ENCODE results near the gene DAAM1.

DNA sequence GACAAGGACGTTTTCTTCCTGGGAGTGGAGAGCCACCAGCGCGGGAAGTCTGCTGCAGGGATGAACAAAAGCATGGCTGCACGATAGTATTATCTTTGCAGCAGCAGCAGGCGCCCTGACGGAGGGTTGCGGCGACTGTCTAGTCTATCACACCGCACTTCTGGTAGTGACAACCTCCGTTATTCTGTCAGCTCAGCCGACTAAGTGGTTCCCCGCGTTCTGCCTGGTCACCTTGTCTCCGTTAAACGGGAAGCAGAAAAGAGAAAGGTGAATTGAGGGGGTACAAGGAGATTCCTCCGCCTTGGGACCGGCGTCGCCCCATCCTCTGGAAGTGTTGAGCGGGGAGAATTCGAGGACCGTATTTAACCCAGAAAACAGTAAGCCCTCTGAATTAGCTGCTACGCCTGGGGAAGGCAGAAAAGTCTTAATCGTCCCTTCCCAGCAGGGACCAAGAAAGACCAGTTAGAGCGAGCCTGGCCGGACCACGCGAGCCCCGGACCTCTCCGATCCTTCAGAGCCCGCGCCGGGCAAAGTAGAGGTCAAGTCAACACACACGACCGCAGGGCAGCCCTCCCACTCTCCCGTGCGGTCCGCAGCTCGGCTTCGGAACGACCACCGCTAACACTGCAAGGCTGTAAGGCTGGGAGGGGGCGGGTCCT, 536 bp upstream of the DAAM1 start:
- no peak for TF ChIP-seq POLR2A (IDR thresholded peaks at IDR 0.05)
- no peak for TF ChIP-seq EP300 (IDR thresholded peaks at IDR 0.05)
- TF ChIP-seq, protein P1, sequence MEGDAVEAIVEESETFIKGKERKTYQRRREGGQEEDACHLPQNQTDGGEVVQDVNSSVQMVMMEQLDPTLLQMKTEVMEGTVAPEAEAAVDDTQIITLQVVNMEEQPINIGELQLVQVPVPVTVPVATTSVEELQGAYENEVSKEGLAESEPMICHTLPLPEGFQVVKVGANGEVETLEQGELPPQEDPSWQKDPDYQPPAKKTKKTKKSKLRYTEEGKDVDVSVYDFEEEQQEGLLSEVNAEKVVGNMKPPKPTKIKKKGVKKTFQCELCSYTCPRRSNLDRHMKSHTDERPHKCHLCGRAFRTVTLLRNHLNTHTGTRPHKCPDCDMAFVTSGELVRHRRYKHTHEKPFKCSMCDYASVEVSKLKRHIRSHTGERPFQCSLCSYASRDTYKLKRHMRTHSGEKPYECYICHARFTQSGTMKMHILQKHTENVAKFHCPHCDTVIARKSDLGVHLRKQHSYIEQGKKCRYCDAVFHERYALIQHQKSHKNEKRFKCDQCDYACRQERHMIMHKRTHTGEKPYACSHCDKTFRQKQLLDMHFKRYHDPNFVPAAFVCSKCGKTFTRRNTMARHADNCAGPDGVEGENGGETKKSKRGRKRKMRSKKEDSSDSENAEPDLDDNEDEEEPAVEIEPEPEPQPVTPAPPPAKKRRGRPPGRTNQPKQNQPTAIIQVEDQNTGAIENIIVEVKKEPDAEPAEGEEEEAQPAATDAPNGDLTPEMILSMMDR (IDR thresholded peaks at IDR 0.05) = no peak

Data from upper lobe of left lung (tissue), 4 donors.